CD14-positive monocyte (primary cell): ENCODE measurements around the gene MKLN1. TPM values are rescaled to one million over a fixed set of nuclear protein-coding genes. Genes with fewer than 3 reads are reported as not detected.

ENCODE experiments used
- DNase-seq, 3 donors: peaks; one replicate each; pipeline ENCODE4 v3.0.0-alpha.2; 2011 to 2022
- H2AFZ ChIP-seq: 2 replicates; pipeline ENCODE4 v1.6.0; 2012; ENCODE audit warnings: mild to moderate bottlenecking, low read depth, low read length, inconsistent platforms; ENCODE audit not compliant: insufficient read depth, poor library complexity, severe bottlenecking
- H3K27ac ChIP-seq, 2 donors: 1 replicate in 1 of 2; 2 replicates in 1 of 2; pipeline ENCODE4 v1.5.1; 2012 to 2013; ENCODE audit warnings: low read length in 2 of 2, control low read depth in 1 of 2, inconsistent platforms in 1 of 2, low read depth in 1 of 2, mild to moderate bottlenecking in 1 of 2
- H3K27me3 ChIP-seq, 2 donors: one replicate each; pipeline versions ENCODE4 v1.6.0 to v1.6.1; 2011 to 2013; ENCODE audit warnings: low read length in 2 of 2; ENCODE audit not compliant: control insufficient read depth in 2 of 2, insufficient read depth in 2 of 2
- H3K36me3 ChIP-seq, 2 donors: replicated peaks in 1 of 2; 1 replicate in 1 of 2; 2 replicates in 1 of 2; pipeline versions ENCODE4 v1.5.1 to v1.6.1; 2012 to 2013; ENCODE audit warnings: low read length in 2 of 2, control low read depth in 1 of 2, inconsistent platforms in 1 of 2, mild to moderate bottlenecking in 1 of 2; ENCODE audit not compliant: insufficient read depth in 2 of 2, control insufficient read depth in 1 of 2
- H3K4me1 ChIP-seq, 2 donors: 1 replicate in 1 of 2; 2 replicates in 1 of 2; pipeline versions ENCODE4 v1.5.1 to v1.6.1; 2012 to 2013; ENCODE audit warnings: low read length in 2 of 2, control low read depth in 1 of 2, inconsistent platforms in 1 of 2, mild to moderate bottlenecking in 1 of 2, moderate library complexity in 1 of 2; ENCODE audit not compliant: insufficient read depth in 2 of 2, control insufficient read depth in 1 of 2
- H3K4me2 ChIP-seq: replicated peaks from 2 replicates; pipeline ENCODE3; 2012; ENCODE audit warnings: low read length, moderate library complexity, mild to moderate bottlenecking; ENCODE audit not compliant: poor library complexity, severe bottlenecking; ENCODE audit errors: extremely low read depth
- H3K4me3 ChIP-seq, 3 experiments: fragments of 200-600 bp in 1 of 3; sonication (generic) in 1 of 3; replicated peaks in 1 of 3; 1 replicate in 2 of 3; 2 replicates in 1 of 3; pipeline ENCODE4 v1.5.1; 2011 to 2013; ENCODE audit warnings: low read length in 3 of 3, mild to moderate bottlenecking in 3 of 3, control low read depth in 2 of 3, low read depth in 2 of 3, inconsistent platforms in 1 of 3, moderate library complexity in 1 of 3
- H3K79me2 ChIP-seq: 2 replicates; pipeline ENCODE4 v1.6.0; 2012; ENCODE audit warnings: mild to moderate bottlenecking, control low read depth, inconsistent platforms, low read length, moderate library complexity; ENCODE audit not compliant: insufficient read depth
- H3K9ac ChIP-seq: 2 replicates; pipeline ENCODE4 v1.6.0; 2017; ENCODE audit warnings: low read length, mild to moderate bottlenecking; ENCODE audit not compliant: insufficient read depth, poor library complexity, severe bottlenecking
- H3K9me3 ChIP-seq, 2 donors: replicated peaks in 1 of 2; 1 replicate in 1 of 2; 2 replicates in 1 of 2; pipeline versions ENCODE4 v1.5.1 to v1.6.1; 2012 to 2013; ENCODE audit warnings: low read length in 2 of 2, control low read depth in 1 of 2; ENCODE audit not compliant: control insufficient read depth in 1 of 2, insufficient read depth in 1 of 2
- H4K20me1 ChIP-seq: 2 replicates; pipeline ENCODE4 v1.6.0; 2012; ENCODE audit warnings: mild to moderate bottlenecking, low read length, control low read depth, moderate library complexity; ENCODE audit not compliant: insufficient read depth
- H3K27ac Mint-ChIP-seq, 7 donors: one replicate each; pipeline ENCODE4 v1.8.0; 2020; ENCODE audit warnings: mild to moderate bottlenecking in 7 of 7, mixed read lengths in 7 of 7, moderate library complexity in 6 of 7, inconsistent platforms in 2 of 7
- H3K27me3 Mint-ChIP-seq, 3 donors: one replicate each; pipeline ENCODE4 v1.8.0; 2021 to 2022; ENCODE audit warnings: low read depth in 3 of 3, mild to moderate bottlenecking in 3 of 3, mixed read lengths in 3 of 3, moderate library complexity in 3 of 3, inconsistent platforms in 1 of 3
- H3K36me3 Mint-ChIP-seq, 2 donors: one replicate each; pipeline ENCODE4 v1.8.0; 2020; ENCODE audit warnings: mixed read lengths in 2 of 2, inconsistent platforms in 1 of 2, mild to moderate bottlenecking in 1 of 2
- H3K4me1 Mint-ChIP-seq: one replicate; pipeline ENCODE4 v1.8.0; 2020; ENCODE audit warnings: mild to moderate bottlenecking, mixed read lengths
- H3K4me3 Mint-ChIP-seq, 2 donors: one replicate each; pipeline ENCODE4 v1.8.0; 2020; ENCODE audit warnings: mild to moderate bottlenecking in 2 of 2, mixed read lengths in 2 of 2, moderate library complexity in 1 of 2
- H3K9me3 Mint-ChIP-seq, 7 donors: one replicate each; pipeline ENCODE4 v1.8.0; 2020 to 2022; ENCODE audit warnings: mixed read lengths in 7 of 7, mild to moderate bottlenecking in 6 of 7, moderate library complexity in 6 of 7, inconsistent platforms in 2 of 7
- WGBS: methylation state at CpG from one replicate; pipeline ENCODE4 v1.1.5; 2013; ENCODE audit warnings: missing lambda C conversion rate; ENCODE audit not compliant: insufficient coverage; 5-methylcytosine and 5-hydroxymethylcytosine counted together
- intact Hi-C, 2 donors: fragments of 100-400 bp; cut with micrococcal nuclease; formaldehyde crosslinking; loops; one replicate each; pipeline versions ENCODE4 v1.15.0 to v1.15.1; 2023
- polyA plus RNA-seq, 3 donors: library from polyadenylated mRNA; depleted of rRNA in 1 of 3; unstranded in 2 of 3; stranded (reverse) in 1 of 3; fragments of 300-500 nt in 2 of 3; fragments of >200 nt in 1 of 3; fragmentation: Illumina TruSeq in 2 of 3; gene quantifications; 1 replicate in 2 of 3; 2 replicates in 1 of 3; pipeline ENCODE4 v1.2.3, GENCODE V29; 2012 to 2021
- TF ChIP-seq, protein P1 (sequence below): fragments of 200-600 bp; IDR thresholded peaks from one replicate; pipeline ENCODE4 v1.8.0; 2022; ENCODE audit warnings: antibody characterized with exemption, mild to moderate bottlenecking

The MKLN1 gene
- polyA plus RNA-seq, 3 donors = 12.2 to 18.5 (median 17.2) TPM

DNA sequence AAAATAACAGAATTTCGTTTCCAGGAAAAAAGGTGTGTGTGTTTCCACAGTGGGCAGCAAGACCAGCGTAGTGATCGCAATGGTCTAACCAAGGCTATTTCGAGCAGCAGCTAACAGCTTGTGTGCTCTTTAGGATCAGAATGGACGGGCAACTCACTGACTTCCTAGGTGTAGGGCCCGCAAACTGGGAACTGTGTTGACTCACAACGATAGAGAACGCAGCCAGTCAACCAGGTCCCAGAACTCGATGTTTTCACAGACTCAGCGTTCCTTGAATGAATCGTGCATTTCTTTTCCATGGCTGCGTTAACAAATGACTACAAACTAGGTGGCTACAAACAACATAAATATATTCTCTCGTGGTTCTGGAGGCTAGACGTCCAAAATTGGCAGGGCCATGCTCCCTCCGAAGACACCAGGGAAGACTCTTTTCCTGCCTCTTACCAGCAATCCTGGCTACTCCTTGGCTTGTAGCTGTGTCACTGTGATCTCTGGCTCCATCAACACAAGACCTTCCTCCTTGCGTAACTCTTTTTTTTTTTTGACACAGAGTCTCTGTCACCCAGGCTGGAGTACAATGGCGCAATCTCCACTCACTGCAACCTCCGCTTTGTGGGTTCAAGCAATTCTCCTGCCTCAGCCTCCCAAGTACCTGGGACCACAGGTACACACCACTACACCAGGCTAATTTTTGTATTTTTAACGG lies 189.7 kb downstream of the MKLN1 start:
- intact Hi-C loops = no loop called here
- 80% methylated on average over 18 of the region's 19 CpGs for whole genome bisulfite sequencing
- peaks cover 10% of the 10 kb centered on the region for H3K4me1 Mint-ChIP-seq
- H3K36me3 Mint-ChIP-seq = no peaks in the 10 kb centered on the region
- Histone ChIP-seq H3K9ac (no peak overlapping the region), H3K27me3 (no peaks in the 10 kb centered on the region), H3K36me3 (no peaks in the 10 kb centered on the region), H3K4me2 (no peak overlapping the region), H3K27ac (no peak overlapping the region), H3K4me1 (peaks cover 0 to 2% of the 10 kb centered on the region in 2 donors), H2AFZ (no peak overlapping the region), H4K20me1 (no peaks in the 10 kb centered on the region), H3K9me3 (no peaks in the 10 kb centered on the region), H3K79me2 (no peaks in the 10 kb centered on the region), H3K4me3 (no peak overlapping the region)
- no peak for DNase-seq
- H3K9me3 Mint-ChIP-seq = peaks cover 0 to 1% (median 0%) of the 10 kb centered on the region in 7 donors
- H3K27ac Mint-ChIP-seq = no peak overlapping the region
- no peak overlapping the region for H3K4me3 Mint-ChIP-seq
- H3K27me3 Mint-ChIP-seq = peaks cover 2 to 4% (median 3%) of the 10 kb centered on the region in 3 donors
- TF ChIP-seq, protein P1, sequence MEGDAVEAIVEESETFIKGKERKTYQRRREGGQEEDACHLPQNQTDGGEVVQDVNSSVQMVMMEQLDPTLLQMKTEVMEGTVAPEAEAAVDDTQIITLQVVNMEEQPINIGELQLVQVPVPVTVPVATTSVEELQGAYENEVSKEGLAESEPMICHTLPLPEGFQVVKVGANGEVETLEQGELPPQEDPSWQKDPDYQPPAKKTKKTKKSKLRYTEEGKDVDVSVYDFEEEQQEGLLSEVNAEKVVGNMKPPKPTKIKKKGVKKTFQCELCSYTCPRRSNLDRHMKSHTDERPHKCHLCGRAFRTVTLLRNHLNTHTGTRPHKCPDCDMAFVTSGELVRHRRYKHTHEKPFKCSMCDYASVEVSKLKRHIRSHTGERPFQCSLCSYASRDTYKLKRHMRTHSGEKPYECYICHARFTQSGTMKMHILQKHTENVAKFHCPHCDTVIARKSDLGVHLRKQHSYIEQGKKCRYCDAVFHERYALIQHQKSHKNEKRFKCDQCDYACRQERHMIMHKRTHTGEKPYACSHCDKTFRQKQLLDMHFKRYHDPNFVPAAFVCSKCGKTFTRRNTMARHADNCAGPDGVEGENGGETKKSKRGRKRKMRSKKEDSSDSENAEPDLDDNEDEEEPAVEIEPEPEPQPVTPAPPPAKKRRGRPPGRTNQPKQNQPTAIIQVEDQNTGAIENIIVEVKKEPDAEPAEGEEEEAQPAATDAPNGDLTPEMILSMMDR = no peak

DNA sequence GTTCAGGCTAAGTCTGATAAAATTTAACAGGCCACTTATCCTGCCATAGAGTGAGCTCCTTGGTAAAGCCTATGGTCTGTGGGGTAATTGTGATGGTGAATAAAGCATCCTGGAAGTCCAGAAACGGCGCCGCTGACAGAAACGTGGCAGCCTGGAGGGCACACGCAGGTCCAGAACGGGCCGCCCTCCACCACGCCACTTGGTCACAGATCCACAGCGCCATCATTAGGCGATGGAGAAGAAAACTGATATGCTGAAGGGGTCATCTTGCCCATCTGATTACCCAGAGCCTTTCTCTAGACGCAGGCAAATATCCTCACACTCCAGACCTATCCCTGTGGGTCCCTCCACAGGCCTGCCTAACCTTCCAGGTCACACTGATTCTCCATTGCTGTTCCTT lies 190.9 kb downstream of the MKLN1 start:
- peaks cover 9% of the 10 kb centered on the region for H3K4me1 Mint-ChIP-seq
- no peaks in the 10 kb centered on the region for H3K9me3 ChIP-seq
- no peak overlapping the region for H3K4me2 ChIP-seq
- no peak overlapping the region for H3K4me3 ChIP-seq
- WGBS = 91% methylated on average over 11 of the region's 11 CpGs
- TF ChIP-seq, protein P1 = no peak
- H3K4me3 Mint-ChIP-seq = no peak overlapping the region
- no peaks in the 10 kb centered on the region for H3K27me3 ChIP-seq
- intact Hi-C loops = no loop called here
- H3K27ac ChIP-seq = no peak overlapping the region
- H4K20me1 ChIP-seq = no peaks in the 10 kb centered on the region
- H3K4me1 ChIP-seq = no peaks in the 10 kb centered on the region
- peaks cover 0 to 3% (median 2%) of the 10 kb centered on the region in 3 donors for H3K27me3 Mint-ChIP-seq
- peaks cover 0 to 1% (median 0%) of the 10 kb centered on the region in 7 donors for H3K9me3 Mint-ChIP-seq
- no peaks in the 10 kb centered on the region for H3K79me2 ChIP-seq
- H3K36me3 ChIP-seq = no peaks in the 10 kb centered on the region
- H3K36me3 Mint-ChIP-seq = no peaks in the 10 kb centered on the region
- H3K9ac ChIP-seq = no peak overlapping the region
- no peak overlapping the region for H3K27ac Mint-ChIP-seq
- no peak for DNase-seq
- no peak overlapping the region for H2AFZ ChIP-seq
